GM21447 (cell line): ENCODE data around the gene GTPBP2.
"Not testable (repeated sequence)": the region's sequence is repeated elsewhere in the genome, so short reads cannot be mapped to it uniquely, and the experiment has no call there.

Experiments
- ATAC-seq: cut with Tn5 transposase; IDR thresholded peaks from one replicate; pipeline ENCODE4 v1.9.1; 2021; ENCODE audit not compliant: unreplicated experiment

GTPBP2 gene

DNA sequence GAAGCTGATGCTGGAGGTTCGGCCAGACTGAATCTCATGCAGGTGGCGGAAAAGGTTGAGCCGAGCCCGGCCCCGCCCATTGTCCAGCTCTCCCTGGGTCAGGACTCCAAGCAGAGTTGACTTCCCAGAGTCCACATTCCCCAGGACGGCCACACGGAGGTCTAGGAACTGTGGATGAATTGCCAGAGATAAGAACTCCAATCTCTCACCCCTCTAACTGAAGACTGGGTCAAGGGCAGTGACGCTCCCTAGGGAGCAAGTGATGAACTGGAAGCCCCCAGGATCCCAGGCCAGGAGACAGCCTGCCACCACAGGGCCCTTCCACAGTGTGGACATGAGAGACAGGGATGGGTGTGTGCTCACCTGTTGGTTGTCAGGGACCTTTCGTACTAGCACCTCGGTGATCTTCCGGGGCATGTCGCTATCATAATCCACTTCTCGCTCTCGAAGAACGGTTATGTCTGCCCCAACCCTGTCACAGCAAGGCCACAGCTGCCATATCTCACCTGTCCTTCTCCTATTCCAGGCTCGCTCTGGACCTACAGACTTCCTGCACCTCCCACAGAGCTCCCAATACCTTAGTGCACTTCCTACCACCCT, 3.6 kb downstream of the GTPBP2 start:
- no peak for ATAC-seq

DNA sequence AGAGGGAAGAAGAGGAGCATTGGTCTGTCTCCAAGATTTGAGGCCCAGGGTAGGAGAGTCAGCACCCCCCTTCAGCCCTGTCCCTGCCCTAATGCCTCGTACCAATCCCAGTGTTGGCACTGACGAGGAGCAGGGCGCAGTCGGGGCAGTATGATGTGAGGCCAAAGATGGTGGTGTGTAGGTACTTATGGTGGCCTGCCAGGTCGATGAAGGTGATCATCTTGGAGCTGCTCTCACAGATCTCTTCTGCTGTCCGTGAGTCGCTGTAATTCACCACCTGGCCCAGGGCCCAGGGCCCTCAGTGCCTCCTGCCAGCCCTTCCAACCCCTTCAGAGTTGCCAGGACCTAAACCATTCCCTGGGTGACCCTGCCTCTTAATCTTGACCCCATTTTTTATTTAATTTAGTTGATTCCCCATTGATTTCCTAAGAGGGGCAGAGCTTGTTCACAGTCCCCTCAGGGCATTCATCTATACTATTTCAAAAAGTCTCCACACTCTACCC, 4.2 kb downstream of the GTPBP2 start:
- ATAC-seq, result no peak

DNA sequence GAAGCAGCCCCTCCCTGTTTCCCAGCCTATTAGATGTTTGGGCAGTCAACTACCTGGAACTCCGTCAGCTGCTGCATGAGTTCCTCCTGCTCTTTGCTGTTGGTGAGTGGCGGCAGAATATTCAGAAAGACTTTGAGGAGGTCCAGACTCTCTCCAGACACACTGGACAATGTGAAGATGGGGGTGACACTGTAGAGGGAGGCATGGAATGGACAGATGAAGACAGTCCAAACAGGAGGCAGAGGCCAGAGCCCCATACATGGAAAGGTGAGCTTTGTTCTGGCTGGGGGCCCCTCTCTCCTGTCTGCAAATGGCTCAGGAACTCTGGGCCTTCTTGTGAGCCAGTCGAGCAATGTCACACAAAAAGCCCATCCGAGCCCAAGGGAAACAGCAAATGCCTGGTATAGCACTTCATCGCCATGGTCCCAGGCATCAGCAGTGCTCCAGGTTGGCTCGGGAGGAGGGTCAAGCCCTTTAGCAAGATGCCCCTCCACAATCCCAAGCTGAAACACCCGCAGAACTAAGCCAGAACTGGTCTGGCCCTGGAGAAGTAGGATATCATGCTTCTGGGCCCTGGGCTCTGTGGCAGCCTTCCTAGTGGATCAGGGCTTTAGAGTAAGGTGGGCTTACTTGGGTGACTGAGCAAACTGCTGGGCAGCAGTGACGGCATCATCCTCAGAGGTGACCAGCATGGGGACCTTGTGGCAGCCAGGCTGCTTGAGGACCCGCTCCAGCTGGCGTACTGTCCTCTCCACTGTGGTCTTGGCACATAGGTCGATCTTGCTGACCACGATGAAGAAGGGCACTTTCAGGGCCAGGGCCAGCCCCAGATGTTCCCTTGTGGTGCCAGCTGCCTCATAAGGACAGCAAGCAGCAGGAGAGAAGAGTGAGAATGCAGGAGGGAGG, 4.9 kb downstream of the GTPBP2 start:
- no peak for ATAC-seq

DNA sequence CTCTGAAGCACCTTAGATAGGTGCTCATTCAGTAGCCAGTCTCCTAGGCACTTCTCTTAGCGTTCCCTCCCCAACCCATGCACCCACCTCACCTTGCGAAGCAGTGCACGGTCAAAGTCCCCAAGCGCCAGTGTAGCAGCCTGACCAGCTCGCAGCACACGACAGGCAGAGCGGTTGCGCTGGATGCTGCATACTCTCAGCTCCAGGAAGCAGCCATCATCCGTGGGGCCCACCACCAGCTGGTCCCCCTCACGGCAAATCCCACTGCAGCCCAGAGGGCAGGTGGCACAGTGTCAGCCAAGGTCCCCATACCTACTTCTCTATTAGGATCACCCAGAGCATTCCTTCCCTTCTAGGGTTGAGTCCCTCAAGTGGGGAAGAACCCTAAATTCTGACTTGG, 6.5 kb downstream of the GTPBP2 start:
- no peak for ATAC-seq

DNA sequence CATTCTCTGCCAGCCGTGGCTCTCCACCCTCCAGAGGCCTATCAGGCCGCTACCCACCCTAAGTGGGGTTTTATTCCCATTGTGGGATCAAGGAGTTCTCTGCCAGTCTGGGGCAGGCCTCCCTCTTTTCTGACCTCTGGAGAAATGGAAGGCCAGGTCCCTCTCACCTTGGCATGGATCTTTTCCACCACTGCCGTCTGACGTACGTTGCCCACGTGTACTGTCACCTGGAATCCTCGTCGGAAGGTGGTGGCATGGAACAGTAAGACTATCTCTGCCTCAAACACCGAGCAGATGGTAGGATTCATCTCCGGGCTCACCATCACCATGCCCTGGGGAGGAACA, 7.3 kb downstream of the GTPBP2 start:
- ATAC-seq, result no peak

DNA sequence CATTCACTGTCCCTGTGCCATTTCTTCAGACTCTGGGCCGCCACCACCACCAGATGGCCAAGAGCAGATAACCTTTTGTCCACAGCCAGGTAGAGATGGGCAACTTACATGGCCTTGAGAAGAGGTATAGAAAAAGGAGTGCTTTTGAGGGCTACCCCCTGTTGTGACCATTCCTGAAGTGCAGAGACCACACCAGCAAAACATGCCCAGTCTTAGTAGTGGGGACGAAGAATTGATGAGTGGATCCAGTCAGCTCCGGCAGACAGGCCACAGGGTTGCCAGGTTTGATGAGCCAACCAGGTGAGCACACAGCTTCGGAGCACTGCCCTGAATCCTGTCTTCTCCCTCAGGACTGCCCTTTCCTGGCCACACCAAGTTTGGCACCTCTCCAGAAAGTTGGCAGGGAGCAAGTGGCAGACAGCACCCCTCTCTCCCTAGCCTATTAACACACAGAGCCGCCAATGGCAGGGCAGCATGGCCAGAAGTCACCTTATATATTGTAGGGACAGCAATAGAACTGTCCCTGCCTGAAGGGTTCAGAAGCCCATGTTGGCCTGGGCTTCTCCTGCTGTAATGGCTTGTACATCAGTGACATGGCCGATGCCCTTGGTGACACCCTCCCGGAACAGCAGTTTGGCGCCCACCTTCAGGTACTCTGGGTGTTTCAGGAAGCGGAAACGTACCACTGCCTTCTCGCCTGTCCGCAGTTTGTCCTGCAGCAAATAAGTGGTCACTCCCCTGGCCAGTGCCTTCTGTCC, 7.8 kb downstream of the GTPBP2 start:
- no peak for ATAC-seq

DNA sequence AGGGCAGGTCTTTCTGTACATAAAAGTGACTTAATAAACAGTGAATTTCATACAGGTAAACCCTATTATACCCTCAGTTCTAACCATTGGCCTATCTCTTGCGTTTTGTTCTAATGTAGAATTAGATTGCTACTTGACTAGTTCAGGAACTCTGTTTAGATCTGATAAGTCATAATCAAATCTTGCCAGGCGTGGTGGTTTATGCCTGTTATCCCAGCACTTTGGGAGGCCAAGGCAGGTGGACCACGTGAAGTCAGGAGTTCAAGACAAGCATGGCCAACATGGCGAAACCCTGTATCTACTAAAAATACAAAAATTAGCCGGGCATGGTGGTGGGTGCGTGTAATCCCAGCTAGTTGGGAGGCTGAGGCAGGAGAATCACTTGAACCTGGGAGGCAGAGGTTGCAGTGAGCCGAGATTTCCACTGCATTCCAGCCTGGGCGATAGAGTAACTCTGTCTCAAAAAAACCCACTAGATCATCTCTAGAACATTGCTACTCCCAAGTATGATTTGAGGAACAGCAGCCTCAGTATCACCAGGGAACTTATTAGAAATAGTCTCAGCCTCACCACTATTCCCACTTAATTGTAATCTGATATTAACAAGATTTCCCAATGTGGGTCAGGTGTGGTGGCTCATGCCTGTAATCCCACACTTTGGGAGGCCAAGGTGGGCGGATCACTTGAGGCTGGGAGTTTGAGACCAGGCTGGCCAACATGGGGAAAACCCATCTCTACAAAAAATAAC, 12.2 kb downstream of the GTPBP2 start:
- no peak for ATAC-seq

DNA sequence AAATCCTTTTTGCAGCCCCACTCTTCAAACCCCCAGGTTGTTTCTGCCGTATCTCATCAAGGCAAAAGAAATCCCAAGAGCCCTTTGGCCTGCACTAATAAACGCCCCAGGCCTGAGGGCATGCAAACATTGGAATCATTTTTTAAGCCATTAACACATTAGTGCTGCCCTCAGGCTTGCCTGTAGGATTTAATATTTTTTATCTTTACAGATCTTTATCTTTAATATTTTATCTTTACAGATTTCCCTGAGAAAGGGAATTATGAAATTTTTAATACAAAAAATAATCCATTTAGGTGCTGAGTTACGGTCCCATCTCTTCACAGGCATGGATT, 14.7 kb downstream of the GTPBP2 start:
- no peak for ATAC-seq

DNA sequence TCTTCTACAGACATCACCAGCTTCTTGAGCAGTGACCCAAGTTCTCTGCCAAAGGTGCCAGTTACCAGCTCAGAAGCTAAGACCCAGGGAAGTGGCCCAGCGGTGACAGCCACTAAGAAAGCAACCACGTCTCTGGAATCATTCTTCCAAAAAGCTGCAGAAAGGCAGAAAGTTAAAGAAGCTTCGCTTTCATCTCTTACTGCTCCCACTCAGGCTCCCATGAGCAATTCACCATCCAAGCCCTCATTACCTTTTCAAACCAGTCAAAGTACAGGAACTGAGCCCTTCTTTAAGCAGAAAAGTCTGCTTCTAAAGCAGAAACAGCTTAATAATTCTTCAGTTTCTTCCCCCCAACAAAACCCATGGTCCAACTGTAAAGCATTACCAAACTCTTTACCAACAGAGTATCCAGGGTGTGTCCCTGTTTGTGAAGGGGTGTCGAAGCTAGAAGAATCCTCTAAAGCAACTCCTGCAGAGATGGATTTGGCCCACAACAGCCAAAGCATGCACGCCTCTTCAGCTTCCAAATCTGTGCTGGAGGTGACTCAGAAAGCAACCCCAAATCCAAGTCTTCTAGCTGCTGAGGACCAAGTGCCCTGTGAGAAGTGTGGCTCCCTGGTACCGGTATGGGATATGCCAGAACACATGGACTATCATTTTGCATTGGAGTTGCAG, 15.2 kb downstream of the GTPBP2 start:
- ATAC-seq, result no peak

DNA sequence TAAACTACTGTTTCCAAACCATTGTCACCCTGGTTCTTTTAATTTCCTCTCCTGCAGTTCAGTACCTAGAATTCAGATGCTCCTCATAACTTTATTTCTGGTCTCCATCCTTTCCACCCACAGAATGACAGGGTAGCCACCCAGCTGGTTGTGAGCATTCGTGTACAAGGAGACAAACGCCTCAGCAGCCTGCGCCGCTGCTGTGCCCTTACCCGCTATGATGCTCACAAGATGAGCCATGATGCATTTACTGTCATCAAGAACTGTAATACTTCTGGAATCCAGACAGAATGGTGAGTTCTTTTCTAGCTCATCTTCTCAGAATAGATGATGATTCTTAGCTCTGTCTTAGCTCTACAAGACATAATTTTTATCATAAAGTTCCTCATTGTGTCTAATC, 18.6 kb downstream of the GTPBP2 start:
- no peak for ATAC-seq

DNA sequence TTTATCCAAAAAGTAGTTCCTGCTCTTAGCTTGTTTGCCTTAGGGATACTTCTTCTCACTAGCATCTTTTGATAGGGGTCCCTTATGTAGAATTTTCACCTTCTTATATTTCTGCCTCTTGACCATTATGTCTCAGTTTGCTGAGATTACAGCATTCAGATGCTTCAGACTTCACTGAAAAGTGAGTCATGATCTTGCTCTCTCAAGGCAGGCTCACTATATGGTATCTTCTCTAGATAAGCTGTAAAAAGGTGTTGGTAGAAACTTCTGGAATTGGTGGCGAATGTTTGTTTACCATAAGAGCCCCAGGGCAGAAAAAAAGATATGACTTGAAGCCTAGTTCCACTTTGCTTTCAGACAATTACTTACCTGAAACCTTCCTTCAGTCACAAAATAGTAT, 19.7 kb downstream of the GTPBP2 start:
- no peak for ATAC-seq

DNA sequence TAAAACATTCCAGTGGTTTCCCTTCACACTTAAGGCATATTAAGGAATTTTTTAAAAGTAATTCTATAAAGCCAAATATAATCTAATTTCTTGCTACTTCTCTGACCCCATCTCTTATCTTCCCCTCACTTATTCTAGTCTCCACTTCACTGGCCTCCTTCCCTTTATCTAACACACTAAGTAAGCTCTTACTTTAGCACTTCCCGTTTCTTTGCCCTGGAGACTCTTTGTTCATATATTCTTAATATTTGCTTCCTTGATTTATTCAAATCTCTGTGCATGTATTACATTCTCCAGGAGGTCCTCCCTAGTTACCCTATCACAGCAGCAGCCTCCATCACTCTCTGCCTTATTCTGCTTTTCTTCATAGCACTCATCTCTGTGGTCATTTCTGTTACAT, 20.3 kb downstream of the GTPBP2 start:
- no peak for ATAC-seq

DNA sequence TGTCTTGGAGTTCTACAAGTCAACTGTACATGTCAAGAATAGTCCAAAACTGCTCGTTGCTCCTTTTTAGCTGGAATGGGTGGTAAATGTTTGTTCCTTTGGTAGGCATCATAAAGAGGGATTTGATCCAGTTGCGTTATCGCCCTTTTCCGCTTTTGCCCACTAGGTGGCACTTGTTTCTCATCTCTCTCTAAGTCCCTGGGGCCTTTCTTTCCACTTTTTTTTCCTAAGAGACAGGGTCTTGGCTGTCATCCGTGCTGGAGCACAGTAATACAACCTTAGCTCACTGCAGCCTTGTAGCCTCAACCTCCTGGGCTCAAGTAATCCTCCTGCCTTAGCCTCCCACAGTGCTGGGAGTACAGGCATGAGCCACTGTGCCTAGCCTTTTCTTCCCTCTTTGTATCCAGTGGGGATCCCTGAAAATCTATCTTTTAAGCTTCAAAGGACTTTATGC, 20.7 kb downstream of the GTPBP2 start:
- ATAC-seq, result no peak

DNA sequence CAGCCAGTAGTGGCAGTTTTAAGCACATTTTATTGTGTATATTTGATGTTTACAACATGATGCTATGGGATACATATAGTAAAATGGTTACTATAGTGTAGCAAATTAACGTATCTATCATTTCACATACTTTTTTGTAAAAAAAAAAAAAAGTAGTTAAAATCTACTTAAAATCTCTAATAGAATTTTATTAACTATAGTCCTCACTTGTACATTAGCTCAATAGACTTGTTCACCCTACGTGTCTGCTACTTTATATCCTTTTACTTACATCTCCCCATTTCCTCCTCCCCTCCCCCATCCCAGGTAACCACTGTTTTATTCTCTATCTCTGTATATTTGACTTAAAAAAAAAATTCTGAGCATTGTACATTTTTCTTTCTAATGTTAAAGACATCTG, 23.0 kb downstream of the GTPBP2 start:
- no peak for ATAC-seq

DNA sequence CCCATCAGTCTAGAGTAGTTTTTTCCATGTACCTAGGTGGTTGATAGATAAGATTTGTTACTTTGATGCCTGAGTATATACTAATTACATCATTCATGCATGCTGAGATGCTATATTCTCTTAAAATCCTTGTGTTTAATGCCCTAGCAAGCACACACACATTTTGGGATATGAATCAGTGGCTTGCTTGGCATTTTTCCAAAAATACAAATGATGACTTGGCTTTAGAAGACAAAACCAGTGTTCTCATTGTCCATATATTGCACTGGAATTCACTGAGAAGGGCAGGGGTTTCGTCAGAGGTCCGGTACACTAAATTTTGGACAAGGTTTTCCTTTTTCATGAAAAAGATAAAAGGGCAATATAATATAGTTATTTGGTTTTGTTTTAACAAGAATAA, 24.9 kb downstream of the GTPBP2 start:
- ATAC-seq, result no peak

DNA sequence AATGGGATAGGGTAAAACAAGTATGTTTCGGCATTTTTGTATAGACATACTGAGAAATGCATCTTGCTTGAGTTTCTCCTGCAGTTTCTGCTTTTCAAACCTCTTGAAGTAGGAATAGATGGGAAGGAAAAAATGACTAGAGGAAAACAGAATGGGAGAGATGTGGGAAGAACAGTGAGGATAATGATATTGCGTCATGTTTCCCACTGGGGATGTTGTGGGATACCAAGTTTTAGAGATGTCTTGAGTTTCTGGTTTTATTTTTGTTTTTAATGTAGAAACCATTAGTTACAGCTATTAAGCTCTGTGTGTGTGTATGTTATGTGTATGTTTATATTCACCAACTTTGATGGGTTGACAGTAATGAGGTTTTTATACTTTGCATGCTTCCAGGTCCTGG, 28.5 kb downstream of the GTPBP2 start:
- no peak for ATAC-seq

DNA sequence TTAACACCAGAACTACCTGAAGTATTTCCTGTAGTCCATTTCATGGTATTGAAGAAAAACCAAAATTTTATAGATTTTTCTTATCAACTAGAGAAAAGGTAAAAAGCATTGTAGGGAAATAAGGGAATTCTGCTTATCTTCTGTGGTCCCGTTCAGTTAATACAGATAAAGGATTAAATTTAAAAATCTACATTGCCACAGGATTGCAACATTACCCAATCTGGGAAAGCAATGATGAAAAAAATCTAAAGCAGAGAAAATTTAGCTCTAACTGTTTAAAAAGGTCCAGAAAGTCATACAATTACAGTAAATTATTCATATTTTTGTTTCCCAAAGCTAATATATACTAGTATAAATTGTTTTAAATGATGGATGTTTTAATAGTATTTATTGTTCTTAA, 35.1 kb downstream of the GTPBP2 start:
- no peak for ATAC-seq

DNA sequence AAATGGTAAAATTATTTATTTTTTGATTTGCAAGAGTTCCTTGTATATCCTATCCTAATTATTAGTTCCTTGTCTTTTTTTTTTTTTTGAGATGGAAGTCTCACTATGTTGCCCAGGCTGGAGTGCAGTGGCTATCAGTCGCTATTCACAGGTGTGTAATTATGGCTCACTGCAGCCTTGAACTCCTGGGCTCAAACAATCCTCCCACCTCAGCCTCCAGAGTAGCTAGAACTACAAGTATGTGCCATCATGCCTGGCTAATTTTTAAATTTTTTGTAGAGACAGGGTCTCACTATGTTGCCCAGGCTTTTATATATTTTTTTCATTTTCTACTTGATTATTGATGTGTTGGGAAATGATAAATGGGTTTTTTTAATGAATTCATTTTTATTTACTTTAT, 39.5 kb downstream of the GTPBP2 start:
- ATAC-seq, result not testable (repeated sequence)

DNA sequence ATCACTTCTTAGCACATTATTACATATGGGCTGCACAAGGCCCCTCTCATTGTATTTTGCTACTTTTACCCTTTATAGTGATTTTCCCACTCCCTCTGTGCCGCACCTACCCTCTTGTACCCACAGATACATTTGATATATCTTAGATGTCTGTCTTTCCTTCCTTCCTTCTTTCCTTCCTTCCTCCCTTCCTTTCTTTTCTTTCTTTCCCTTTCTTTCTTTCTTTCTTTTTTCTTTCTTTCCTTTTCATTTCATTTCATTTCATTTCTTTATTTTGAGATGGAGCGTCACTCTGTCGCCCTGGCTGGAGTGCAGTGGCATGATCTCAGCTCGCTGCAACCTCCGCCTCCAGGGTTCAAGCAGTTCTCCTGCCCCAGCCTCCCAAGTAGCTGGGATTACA, 40.9 kb downstream of the GTPBP2 start:
- no peak for ATAC-seq

DNA sequence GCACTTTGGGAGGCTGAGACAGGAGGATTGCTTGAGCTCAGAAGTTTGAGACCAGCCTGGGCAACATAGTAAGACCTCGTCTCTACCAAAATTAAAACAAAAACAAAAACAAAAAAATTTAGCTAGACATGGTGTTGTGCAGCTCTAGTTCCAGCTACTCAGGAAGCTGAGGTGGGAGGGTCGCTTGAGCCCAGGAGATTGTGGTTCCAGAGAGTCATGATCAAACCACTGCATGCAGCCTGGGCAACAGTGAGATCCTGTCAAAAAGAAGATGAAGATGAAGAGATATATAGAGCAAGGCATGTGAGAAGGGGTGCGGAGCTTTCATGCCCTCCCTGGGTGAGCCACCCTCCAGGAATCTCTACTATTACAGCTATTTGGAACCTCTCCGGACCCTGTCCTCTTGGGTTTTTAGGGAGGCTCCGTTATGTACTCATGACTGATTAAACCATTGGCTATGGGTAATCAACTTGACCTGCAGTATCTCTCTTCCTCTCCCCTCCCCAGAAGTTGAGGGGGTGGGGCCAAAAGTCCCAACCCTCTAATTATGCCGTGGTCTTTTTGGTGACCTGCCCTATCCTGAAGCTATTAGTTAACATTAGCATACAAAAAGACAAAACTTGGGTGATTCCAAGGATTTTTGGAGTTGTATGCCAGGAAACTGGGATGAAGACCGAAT, 44.0 kb downstream of the GTPBP2 start:
- no peak for ATAC-seq
